ENCODE measurements around the gene SYTL3.

- TF ChIP-seq CTCF (IDR thresholded peaks at IDR 0.05) (no peak), POLR2A (IDR thresholded peaks at IDR 0.05) (no peak), EP300 (IDR thresholded peaks at IDR 0.05; ENCODE audit: low read depth) (no peak), POLR2AphosphoS5 (IDR thresholded peaks at IDR 0.05) (peak in 2 of 3 donors; percentile 8 to 45)
Measured at GRCh38 chr6:158786645-158787304, 136.9 kb downstream of the SYTL3 start.
